Gastroesophageal sphincter (tissue), 4 donors: ENCODE data around the gene STAP2. TPM values are rescaled to one million over a fixed set of nuclear protein-coding genes. Genes with fewer than 3 reads are reported as not detected.
"Not testable (repeated sequence)": the region's sequence is repeated elsewhere in the genome, so short reads cannot be mapped to it uniquely, and the experiment has no call there.

Source experiments
- ATAC-seq: fragments of 150-250 bp; one replicate; pipeline ENCODE4 v1.9.1; 2016; ENCODE audit warnings: mild to moderate bottlenecking, moderate library complexity
- H3K27ac ChIP-seq, 4 donors: fragments of 200-600 bp; sonication (generic) in 3 of 4; 1 replicate in 3 of 4; 2 replicates in 1 of 4; pipeline ENCODE4 v1.5.1; 2016 to 2019
- H3K27me3 ChIP-seq: fragments of 200-600 bp; sonication (generic); one replicate; pipeline ENCODE4 v1.5.1; 2019
- H3K36me3 ChIP-seq, 2 donors: fragments of 200-600 bp; sonication (generic); one replicate each; pipeline ENCODE4 v1.5.1; 2019; ENCODE audit warnings: control low read depth in 1 of 2
- H3K4me1 ChIP-seq, 3 donors: fragments of 200-600 bp; sonication (generic); 1 replicate in 2 of 3; 2 replicates in 1 of 3; pipeline ENCODE4 v1.5.1; 2016 to 2019; ENCODE audit warnings: control low read depth in 2 of 3
- H3K4me3 ChIP-seq, 2 donors: fragments of 200-600 bp; sonication (generic); one replicate each; pipeline ENCODE4 v1.5.1; 2019; ENCODE audit warnings: mild to moderate bottlenecking in 1 of 2, moderate library complexity in 1 of 2
- H3K9me3 ChIP-seq, 3 donors: fragments of 200-600 bp; sonication (generic); one replicate each; pipeline ENCODE4 v1.5.1; 2017 to 2019; ENCODE audit warnings: control low read depth in 2 of 3
- EP300 ChIP-seq: sonication (generic); formaldehyde crosslinking; IDR thresholded peaks from one replicate; pipeline ENCODE4 v1.6.1; 2017; ENCODE audit warnings: antibody characterized with exemption, mild to moderate bottlenecking
- POLR2A ChIP-seq, 2 donors: fragments of 450-650 bp; IDR thresholded peaks; one replicate each; pipeline ENCODE4 v1.6.1; 2017; ENCODE audit warnings: antibody characterized with exemption in 2 of 2, mild to moderate bottlenecking in 2 of 2, moderate library complexity in 1 of 2
- POLR2AphosphoS5 ChIP-seq: sonication (generic); formaldehyde crosslinking; IDR thresholded peaks from one replicate; pipeline ENCODE4 v1.6.1; 2017; ENCODE audit warnings: antibody characterized with exemption
- WGBS, 2 donors: methylation state at CpG; one replicate each; pipeline ENCODE4 v1.1.5; 2018; ENCODE audit warnings: low coverage in 1 of 2; 5-methylcytosine and 5-hydroxymethylcytosine counted together
- total RNA-seq, 4 donors: library from RNA; depleted of rRNA; stranded (reverse); fragments of >200 nt; gene quantifications; one replicate each; pipeline ENCODE4 v1.1.0, GENCODE V29; 2016
- TF ChIP-seq, protein P1 (sequence below), 4 experiments: fragments of 200-600 bp in 2 of 4; fragments of 450-650 bp in 2 of 4; sonication (generic) in 1 of 4; IDR thresholded peaks; one replicate each; pipeline ENCODE4 v1.5.1; 2017 to 2019; ENCODE audit warnings: antibody characterized with exemption in 4 of 4, mild to moderate bottlenecking in 2 of 4, moderate library complexity in 2 of 4

STAP2 gene
- total RNA-seq, 4 donors from 2014 or later, result 1.4 to 5.6 (median 4.9) TPM; not detected in 1

DNA sequence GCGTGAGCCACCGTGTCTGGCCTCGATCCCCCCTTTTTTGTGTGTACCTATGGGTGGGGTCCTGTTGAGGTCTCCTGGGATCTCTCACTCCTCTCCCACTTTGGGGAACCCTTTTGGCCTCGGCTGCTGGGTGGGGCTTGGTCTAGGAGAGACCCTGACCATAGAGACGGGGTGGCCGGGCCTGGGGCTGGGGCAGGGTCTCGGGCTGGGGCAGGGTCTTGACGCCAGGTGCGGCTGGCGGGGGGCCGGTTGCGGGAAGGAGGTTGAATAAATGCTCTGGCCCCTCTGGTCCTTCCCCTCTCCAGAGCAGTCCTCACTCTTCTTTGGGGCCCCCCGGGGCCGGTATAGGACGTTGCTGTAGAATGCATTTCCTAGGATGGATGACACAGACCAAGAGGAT is 46.1 kb downstream of the STAP2 start:
- no peak overlapping the region for H3K4me3 ChIP-seq
- H3K9me3 ChIP-seq, result no peaks in the 10 kb centered on the region
- no peaks in the 10 kb centered on the region for H3K36me3 ChIP-seq
- no peak for ATAC-seq
- no peaks in the 10 kb centered on the region for H3K4me1 ChIP-seq
- TF ChIP-seq EP300, result no peak
- TF ChIP-seq POLR2A (IDR thresholded peaks at IDR 0.05), result no peak
- TF ChIP-seq, protein P1, sequence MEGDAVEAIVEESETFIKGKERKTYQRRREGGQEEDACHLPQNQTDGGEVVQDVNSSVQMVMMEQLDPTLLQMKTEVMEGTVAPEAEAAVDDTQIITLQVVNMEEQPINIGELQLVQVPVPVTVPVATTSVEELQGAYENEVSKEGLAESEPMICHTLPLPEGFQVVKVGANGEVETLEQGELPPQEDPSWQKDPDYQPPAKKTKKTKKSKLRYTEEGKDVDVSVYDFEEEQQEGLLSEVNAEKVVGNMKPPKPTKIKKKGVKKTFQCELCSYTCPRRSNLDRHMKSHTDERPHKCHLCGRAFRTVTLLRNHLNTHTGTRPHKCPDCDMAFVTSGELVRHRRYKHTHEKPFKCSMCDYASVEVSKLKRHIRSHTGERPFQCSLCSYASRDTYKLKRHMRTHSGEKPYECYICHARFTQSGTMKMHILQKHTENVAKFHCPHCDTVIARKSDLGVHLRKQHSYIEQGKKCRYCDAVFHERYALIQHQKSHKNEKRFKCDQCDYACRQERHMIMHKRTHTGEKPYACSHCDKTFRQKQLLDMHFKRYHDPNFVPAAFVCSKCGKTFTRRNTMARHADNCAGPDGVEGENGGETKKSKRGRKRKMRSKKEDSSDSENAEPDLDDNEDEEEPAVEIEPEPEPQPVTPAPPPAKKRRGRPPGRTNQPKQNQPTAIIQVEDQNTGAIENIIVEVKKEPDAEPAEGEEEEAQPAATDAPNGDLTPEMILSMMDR (IDR thresholded peaks at IDR 0.05), result no peak
- peaks cover 75% of the 10 kb centered on the region for H3K27me3 ChIP-seq
- 53 to 80% methylated on average over 2 to 3 of the region's 15 CpGs for WGBS, 2 donors
- H3K27ac ChIP-seq, result no peak overlapping the region

DNA sequence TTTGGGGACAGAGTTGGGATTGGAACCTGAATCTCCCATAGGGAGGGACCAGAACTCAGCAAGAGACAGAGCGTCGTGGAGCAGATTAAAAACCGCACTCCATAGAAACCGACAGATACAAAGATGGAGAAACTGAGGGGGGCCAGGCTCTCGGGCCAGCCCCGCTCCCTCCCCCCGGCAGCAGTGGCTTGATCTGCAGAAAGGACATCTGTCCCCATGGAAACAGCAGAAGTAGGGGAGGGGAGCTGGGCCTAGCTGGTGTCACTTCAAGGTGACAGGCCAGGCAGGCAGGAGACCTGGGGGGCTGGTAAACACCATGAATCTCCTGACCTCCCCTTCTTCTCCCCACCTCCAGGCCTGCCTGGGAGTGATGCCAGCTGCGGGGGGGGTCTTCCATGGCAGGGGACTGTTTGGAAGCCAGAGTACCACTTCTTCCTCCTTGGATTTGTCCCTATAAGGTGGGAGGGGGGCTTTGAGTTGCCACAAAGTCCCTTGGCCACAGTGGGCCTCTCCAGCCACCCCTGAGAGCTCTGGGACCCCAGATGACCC is 47.4 kb downstream of the STAP2 start:
- peaks cover 77% of the 10 kb centered on the region for H3K27me3 ChIP-seq
- no peak for ATAC-seq
- 59% methylated on average over 7 of the region's 8 CpGs; no CpG with 5 or more reads in 1 of the 2 donors for WGBS, 2 donors

DNA sequence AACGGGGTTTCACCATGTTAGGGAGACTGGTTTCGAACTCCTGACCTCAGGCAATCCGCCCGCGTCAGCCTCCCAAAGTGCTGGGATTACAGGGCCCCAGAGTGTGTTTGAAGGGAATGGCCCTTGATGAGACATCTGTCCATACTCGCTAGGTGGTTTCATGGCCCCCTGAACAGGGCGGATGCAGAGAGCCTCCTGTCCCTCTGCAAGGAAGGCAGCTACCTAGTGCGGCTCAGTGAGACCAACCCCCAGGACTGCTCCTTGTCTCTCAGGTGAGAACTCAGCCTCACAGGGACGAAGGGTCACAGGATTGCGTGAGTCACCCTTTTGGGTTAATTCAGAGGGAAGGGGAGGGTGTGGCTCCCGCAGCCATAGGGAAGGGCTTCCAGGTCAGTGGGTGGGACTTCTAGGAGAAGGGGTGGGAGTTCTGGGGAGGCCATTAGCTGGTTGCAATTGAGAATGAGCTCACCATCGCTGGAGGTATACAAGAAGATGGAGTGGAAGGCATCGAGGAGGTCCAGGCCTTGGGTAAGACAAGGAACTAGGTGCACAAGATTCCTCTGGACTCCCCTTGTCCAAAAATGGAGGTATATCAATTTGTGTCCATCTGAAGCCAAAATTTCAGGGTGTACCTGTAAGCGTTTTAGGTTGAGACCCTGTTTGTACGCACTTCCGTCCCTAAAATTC is 50.4 kb downstream of the STAP2 start:
- ATAC-seq, result no peak
- TF ChIP-seq POLR2AphosphoS5, result no peak
- TF ChIP-seq, protein P1 (IDR thresholded peaks at IDR 0.05), result no peak
- no peak for TF ChIP-seq EP300
- no peak for TF ChIP-seq POLR2A (IDR thresholded peaks at IDR 0.05)
- no peak overlapping the region for H3K4me3 ChIP-seq
- H3K36me3 ChIP-seq, result no peaks in the 10 kb centered on the region
- H3K4me1 ChIP-seq, result no peaks in the 10 kb centered on the region
- no peak overlapping the region for H3K27ac ChIP-seq
- H3K27me3 ChIP-seq, result peaks cover 88% of the 10 kb centered on the region
- no peaks in the 10 kb centered on the region for H3K9me3 ChIP-seq
- 58 to 78% methylated on average over 2 to 10 of the region's 16 CpGs for WGBS, 2 donors

More for the DNA sequence above, 47.4 kb downstream of the STAP2 start:
- H3K4me1 ChIP-seq, result no peaks in the 10 kb centered on the region
- H3K4me3 ChIP-seq, result no peak overlapping the region
- no peak overlapping the region for H3K27ac ChIP-seq
- TF ChIP-seq, protein P1 (IDR thresholded peaks at IDR 0.05), result no peak
- TF ChIP-seq EP300 (no peak), POLR2A (IDR thresholded peaks at IDR 0.05) (no peak), POLR2AphosphoS5 (no peak)
- no peaks in the 10 kb centered on the region for H3K36me3 ChIP-seq
- H3K9me3 ChIP-seq, result no peaks in the 10 kb centered on the region

DNA sequence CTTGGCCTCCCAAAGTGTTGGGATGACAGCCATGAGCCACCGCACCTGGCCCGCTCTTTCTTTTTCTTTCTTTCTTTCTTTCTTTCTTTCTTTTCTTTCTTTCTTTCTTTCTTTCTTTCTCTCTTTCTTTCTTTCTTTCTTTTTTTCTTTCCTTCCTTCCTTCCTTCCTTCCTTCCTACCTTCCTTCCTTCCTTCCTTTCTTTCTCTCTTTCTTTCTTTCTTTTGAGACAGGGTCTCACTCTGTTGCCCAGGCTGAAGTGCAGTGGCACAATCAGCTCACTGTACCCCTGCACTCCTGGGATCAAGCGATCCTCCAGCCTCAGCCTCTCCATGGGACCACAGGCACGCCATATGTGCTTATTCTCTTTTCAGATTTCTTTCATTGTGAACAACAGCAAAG is 52.5 kb downstream of the STAP2 start:
- WGBS, 2 donors, result 63% methylated on average over 4 of the region's 4 CpGs; no CpG with 5 or more reads in 1 of the 2 donors
- not testable (repeated sequence) for H3K9me3 ChIP-seq, ATAC-seq, H3K4me3 ChIP-seq, H3K27ac ChIP-seq, H3K36me3 ChIP-seq, H3K4me1 ChIP-seq
- peaks cover 90% of the 10 kb centered on the region for H3K27me3 ChIP-seq

DNA sequence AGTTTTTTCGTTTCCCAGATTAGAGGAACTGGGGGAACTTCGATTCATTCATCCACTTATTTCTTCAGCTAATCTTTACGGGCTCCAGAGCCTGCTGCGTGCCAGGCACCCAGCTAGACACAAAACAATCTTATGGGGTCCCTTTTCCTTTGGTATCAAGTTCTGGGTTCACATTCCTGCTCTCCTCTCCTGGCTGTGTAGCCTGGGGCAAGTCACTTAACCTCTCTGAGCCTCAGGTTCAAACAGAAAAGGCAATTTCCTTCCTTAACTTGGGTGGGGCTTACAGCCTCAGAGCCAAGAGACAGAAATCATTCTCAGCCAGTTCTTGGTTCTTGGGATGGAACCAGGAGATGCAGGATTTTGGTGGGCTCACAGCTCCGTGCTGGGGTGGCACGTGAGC is 53.7 kb downstream of the STAP2 start:
- no peaks in the 10 kb centered on the region for H3K9me3 ChIP-seq
- ATAC-seq, result no peak
- no peaks in the 10 kb centered on the region for H3K36me3 ChIP-seq
- H3K27ac ChIP-seq, result no peak overlapping the region
- H3K4me3 ChIP-seq, result no peak overlapping the region
- WGBS, 2 donors, result 58 to 60% methylated on average over 2 to 4 of the region's 6 CpGs
- TF ChIP-seq EP300 (no peak), POLR2AphosphoS5 (no peak), POLR2A (IDR thresholded peaks at IDR 0.05) (no peak)
- TF ChIP-seq, protein P1 (IDR thresholded peaks at IDR 0.05), result no peak
- H3K4me1 ChIP-seq, result peaks cover 0 to 3% (median 0%) of the 10 kb centered on the region in 3 donors
- peaks cover 90% of the 10 kb centered on the region for H3K27me3 ChIP-seq
